ENCODE measurements around the gene TMEM259.
"Not testable (repeated sequence)": the region's sequence is repeated elsewhere in the genome, so short reads cannot be mapped to it uniquely, and the experiment has no call there.

The TMEM259 gene

GRCh38 chr19:1040476-1041271 lies 19.8 kb upstream of the TMEM259 start:
- DNase-seq (ENCODE audit: low spot score), result peak; percentile 93

GRCh38 chr19:1039646-1040475 lies 18.9 kb upstream of the TMEM259 start, which contains the start of gene ABCA7:
TSS of gene ABCA7 (plus strand) at chr19:1040107. CDS start at chr19:1041362, 1,255 bp downstream.
- peak; percentile 99 for DNase-seq (ENCODE audit: low spot score)

- no peak for DNase-seq (ENCODE audit: low spot score)
These were observed 18.2 kb upstream of the TMEM259 start for GRCh38 chr19:1038978-1039645.

GRCh38 chr19:1037621-1038064 lies 16.7 kb upstream of the TMEM259 start:
- DNase-seq (ENCODE audit: low spot score), result no peak

- no peak for DNase-seq (ENCODE audit: low spot score)
These were observed 15.2 kb upstream of the TMEM259 start for GRCh38 chr19:1035998-1036621.

- DNase-seq (ENCODE audit: low spot score), result no peak
These were observed 11.4 kb upstream of the TMEM259 start for GRCh38 chr19:1032264-1032867.

- DNase-seq (ENCODE audit: low spot score), result peak; percentile 87
These were observed 7.4 kb upstream of the TMEM259 start for GRCh38 chr19:1028062-1028926.

- peak; percentile 26 for DNase-seq (ENCODE audit: low spot score)
These were observed 6.7 kb upstream of the TMEM259 start for GRCh38 chr19:1027650-1028061.

- peak; percentile 29 for DNase-seq (ENCODE audit: low spot score)
These were observed 6.1 kb upstream of the TMEM259 start for GRCh38 chr19:1026783-1027649.

GRCh38 chr19:1025960-1026782 lies 5.2 kb upstream of the TMEM259 start, which contains the start of gene CNN2:
TSS of gene CNN2 (plus strand) at chr19:1026608. CDS start at chr19:1026662, 54 bp downstream.
- DNase-seq (ENCODE audit: low spot score), result peak; percentile 80

GRCh38 chr19:1025080-1025479 lies 4.2 kb upstream of the TMEM259 start:
- DNase-seq (ENCODE audit: low spot score), result not testable (repeated sequence)

- not testable (repeated sequence) for DNase-seq (ENCODE audit: low spot score)
These were observed 2.9 kb upstream of the TMEM259 start for GRCh38 chr19:1023883-1024188.

- DNase-seq (ENCODE audit: low spot score), result peak; percentile 32
These were observed 699 bp downstream of the TMEM259 start for GRCh38 chr19:1019980-1020867.

- no peak for DNase-seq (ENCODE audit: low spot score)
These were observed 1.3 kb downstream of the TMEM259 start for GRCh38 chr19:1019616-1019961.

- DNase-seq (ENCODE audit: low spot score), result no peak
These were observed 1.8 kb downstream of the TMEM259 start for GRCh38 chr19:1018932-1019615.

- DNase-seq (ENCODE audit: low spot score), result no peak
These were observed 2.5 kb downstream of the TMEM259 start for GRCh38 chr19:1018393-1018792.

- DNase-seq (ENCODE audit: low spot score), result no peak
These were observed 3.0 kb downstream of the TMEM259 start for GRCh38 chr19:1017906-1018305.

All from kidney tubule cell (primary cell).